Stimulated activated CD4-positive, alpha-beta T cell treated with anti-CD3 and anti-CD28 coated beads, Interleukin-15, amount 100 ng/mL, for 24 hours (primary cell): ENCODE data around the gene GJB3.
"Not testable (repeated sequence)": the region's sequence is repeated elsewhere in the genome, so short reads cannot be mapped to it uniquely, and the experiment has no call there.

ENCODE experiments used
- DNase-seq: peaks from one replicate; pipeline ENCODE4 v3.0.0-alpha.2; 2020

Gene GJB3

DNA sequence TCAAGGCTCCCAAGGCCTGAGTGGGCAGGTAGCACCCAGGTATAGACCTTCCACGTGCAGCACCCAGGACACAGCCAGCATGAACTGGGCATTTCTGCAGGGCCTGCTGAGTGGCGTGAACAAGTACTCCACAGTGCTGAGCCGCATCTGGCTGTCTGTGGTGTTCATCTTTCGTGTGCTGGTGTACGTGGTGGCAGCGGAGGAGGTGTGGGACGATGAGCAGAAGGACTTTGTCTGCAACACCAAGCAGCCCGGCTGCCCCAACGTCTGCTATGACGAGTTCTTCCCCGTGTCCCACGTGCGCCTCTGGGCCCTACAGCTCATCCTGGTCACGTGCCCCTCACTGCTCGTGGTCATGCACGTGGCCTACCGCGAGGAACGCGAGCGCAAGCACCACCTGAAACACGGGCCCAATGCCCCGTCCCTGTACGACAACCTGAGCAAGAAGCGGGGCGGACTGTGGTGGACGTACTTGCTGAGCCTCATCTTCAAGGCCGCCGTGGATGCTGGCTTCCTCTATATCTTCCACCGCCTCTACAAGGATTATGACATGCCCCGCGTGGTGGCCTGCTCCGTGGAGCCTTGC lies 19.7 kb upstream of the GJB3 start:
- no peak for DNase-seq

DNA sequence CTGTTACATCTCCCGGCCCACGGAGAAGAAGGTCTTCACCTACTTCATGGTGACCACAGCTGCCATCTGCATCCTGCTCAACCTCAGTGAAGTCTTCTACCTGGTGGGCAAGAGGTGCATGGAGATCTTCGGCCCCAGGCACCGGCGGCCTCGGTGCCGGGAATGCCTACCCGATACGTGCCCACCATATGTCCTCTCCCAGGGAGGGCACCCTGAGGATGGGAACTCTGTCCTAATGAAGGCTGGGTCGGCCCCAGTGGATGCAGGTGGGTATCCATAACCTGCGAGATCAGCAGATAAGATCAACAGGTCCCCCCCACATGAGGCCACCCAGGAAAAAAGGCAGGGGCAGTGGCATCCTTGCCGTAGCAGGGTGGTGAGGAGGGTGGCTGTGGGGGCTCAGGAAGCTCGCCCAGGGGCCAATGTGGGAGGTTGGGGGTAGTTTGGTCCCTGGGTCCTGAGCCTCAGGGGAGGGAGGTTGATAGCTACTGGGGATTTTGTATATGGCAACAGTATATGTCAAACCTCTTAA lies 19.2 kb upstream of the GJB3 start:
- DNase-seq, result no peak

DNA sequence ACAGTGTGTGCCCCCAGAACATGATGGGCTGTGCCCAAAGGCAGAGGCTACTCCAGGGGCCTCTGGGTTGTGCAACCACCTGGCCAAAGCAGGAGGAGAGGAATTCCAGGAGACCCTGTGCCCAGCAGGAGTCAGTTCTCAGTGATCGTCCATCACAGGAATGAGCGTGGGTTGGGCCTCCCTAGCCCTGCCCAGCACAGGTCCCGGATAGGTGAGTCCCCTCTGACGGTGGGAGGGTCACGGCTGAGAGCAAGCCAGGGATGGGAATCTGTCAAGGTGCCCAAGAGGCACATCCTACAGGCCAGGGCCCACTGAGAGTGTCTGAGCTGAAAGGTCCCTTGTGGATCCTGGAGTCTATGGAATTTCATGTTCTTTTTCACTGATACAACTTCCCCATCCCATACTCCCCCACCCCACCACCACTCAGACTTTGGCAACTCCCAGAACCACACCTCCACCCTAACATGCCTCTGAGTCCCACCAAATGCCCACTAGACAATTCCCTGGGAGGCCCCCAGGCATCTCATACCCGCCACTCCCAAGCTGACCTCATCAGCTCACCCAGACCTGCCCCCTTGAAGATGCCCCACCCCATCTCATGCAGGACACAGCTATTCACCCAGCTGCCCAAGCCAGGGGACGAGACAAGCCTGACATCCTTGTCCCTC lies 18.4 kb upstream of the GJB3 start:
- no peak for DNase-seq

DNA sequence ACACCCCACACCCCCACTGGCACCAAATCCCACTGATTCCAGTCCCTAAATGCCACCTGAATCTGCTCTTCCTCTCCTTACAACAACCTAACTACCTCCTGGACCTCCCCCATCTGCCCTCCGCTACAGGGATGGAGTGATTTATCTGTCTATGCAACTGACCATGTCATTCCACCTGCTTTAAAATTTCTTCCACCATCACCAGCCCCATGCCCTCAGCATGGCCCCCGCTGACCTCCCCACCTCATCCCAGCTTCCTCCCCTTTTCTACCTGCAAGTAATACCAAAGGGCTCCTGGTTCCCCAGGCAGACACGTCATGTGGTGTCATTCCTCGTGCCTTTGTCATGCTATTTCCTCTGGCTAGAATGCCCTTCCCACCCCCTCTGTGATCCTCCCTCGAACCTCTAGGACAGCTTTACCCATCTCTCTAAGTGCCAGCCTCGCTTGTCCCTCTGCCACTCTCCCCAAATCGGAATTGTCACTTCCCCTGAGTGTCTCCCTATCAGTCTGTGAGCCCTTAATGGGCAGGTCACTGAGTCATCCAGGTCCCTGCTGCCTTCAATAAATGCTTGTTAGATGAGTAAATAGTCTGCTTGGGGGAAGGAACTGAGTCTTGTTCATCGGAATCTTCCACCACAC lies 17.8 kb upstream of the GJB3 start:
- DNase-seq, result no peak

DNA sequence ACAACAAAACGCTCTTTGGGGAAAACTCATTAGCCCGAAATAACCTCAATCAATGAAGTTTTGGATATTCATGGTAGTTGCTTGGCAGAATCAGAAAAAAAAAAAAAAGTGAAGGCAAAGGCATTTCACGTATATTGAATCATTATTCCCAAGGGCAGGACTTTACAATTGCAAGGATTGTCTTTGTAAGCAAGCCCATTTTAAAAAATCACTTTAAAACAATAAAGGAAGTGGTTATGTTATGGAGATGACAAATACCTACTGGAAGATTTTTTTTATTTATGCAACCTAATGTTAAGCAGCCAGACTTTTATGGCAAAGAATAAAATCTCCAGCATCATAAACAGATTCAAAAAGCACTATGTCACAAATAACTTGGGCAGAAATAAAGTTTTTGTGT lies 12.2 kb upstream of the GJB3 start:
- DNase-seq, result no peak

DNA sequence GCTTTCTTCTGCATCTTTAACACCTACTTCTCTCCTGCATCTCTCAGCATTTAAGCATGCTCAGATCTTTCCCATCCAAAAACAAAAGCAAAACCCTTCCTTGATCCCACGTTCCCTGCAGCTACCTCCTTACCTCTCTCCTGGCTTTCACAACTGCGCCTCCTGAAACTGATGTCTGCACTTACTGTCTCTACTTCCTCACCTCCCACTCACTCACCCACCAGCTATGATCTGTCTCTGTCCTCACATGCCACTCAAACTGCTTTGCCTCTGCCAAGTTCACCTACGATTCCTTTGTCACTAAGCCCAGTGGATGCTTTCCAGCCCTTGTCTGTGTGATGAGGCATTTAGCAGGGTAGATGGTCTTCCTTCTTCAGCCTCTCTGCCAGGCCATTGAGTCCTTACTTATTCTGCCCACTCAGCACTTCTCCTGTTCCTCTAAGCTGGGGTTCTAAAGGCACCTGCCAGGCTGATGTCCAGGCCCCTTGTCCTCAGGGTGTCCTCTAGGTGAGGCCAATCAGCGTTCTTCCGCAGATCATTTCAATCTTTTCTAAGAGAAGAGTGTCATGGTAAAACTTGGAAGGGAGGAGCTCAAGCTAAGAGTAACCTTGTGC lies 10.0 kb upstream of the GJB3 start:
- DNase-seq, result no peak

DNA sequence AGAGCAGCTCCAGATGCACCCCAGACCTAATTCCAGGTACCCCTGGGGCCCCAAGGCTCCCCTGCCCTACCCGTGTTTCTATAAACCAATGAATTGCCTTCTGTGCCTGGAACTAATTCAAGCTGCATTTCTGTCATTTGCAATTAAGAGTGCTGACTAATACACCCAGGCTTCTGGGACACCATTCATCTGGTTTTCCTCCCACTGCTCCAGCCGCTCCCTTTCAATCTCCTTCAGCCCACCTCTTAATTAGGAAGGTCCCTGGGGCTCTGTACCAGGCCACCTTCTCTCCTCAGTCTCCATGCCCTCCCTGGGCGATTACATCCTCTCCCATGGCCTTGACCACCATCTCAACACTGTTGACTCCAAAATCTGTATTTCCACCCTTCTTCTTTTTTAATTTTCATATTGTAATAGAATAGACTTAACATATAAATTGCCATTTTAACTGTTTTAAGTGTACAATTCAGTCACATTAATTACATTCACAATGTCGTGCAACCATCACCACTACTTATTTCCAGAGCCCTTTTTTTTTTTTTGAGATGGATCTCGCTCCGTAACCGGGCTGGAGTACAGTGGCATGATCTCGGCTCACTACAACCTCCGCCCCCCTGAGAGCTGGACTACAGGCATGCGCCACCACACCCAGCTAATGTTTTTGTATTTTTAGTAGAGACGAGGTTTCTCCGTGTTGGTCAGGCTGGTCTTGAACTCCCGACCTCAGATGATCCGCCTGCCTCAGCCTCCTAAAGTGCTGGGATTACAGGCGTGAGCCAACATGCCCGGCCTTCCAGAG lies 9.2 kb upstream of the GJB3 start:
- no peak for DNase-seq

DNA sequence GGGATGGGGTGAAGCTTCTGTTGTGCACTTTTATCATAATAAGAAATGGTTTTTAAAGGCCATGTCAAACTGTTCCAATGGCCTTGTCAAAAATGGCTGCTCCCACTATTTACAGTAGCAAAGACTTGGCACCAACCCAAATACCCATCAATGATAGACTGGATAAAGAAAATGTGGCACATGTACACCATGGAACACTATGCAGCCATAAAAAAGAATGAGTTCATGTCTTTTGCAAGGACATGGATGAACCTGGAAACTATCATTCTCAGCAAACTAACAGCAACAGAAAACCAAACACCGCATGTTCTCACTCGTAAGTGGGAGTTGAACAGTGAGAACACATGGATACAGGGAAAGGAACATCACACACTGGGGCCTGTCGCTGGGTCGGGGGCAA lies 7.9 kb upstream of the GJB3 start:
- DNase-seq, result not testable (repeated sequence)

DNA sequence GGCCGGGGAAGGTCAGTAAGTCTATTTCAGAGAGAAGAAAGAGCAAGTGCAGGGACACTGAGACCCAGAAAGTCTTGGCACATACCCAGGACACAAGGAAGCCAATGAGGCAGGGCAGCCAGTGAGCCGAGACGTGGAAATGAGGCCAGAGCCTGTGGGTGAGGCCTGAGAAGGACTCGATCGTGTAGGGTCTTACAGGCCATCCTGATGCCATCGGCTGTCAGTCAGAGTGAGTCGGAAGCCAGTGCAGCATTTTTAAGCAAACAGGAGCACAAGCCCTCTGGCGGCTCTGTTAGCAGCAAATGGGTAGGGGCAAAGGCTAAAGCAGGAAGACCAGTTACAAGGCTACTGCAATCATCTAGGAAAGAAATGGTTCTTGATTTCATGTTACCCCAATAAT lies 6.1 kb upstream of the GJB3 start:
- no peak for DNase-seq

DNA sequence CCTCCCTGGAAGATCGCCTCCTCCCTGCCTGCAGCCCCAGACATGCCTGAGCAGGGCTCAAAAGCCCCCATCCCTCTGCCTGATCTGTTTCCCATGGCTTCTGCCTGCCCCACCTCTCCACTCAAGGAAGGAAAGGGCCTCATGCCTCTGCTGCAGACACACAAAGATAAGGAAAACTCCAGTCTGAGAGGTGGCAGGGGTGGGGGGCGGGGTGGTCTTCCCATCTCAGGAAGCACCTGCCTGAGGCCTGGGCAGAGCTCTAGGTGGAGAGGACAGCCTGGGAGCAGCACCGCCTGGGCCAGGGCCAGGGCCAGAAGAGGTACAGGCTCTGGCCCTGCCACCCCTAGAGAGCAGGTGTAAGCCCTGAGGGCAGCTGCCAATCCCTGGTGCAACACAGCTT lies 4.1 kb upstream of the GJB3 start:
- no peak for DNase-seq

DNA sequence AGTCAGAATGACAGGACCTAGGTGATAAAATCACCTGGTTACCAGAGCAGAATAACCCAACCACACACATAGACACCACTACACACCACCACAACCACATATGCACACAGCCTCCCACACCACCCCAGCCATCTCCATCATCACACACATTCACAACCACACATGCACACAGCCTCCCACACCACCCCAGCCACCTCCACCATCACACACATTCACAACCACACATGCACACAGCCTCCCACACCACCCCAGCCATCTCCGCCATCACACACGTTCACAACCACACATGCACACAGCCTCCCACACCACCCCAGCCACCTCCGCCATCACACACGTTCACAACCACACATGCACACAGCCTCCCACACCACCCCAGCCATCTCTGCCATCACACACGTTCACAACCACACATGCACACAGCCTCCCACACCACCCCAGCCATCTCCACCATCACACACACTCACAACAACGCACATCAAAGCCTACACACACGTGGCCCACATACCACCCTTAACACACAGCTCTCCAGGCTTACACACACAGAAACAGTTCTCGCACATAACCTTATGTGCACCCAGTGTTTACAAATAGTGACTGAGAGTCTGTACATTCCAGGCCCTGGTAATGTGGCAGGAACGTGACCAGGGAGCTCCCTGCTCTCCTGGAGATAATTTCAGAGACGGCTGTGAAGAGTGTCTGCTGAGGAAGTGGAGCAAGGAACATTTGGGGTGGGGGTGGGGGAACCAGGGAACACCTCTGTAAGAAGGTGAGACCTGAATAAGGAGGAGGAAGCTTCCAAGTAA lies 3.3 kb upstream of the GJB3 start:
- no peak for DNase-seq

DNA sequence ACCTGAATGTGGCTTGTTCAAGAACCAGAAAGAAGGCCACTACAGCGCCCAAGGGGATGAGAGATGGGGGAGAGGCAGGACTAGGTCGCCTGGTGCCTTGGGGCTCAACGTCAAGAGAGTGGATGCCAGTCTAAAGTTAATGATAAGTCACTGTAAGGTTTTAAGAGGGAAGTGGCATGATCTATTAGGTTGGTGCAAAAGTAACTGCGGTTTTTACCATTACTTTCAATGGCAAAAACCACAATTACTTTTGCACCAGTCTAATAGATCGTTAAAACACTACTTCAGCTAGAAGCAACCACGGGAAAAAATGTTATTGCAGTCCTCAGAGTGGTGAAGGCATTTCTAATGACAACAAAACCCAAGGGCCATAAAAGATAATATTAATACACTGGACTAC lies 2.6 kb upstream of the GJB3 start:
- DNase-seq, result no peak

DNA sequence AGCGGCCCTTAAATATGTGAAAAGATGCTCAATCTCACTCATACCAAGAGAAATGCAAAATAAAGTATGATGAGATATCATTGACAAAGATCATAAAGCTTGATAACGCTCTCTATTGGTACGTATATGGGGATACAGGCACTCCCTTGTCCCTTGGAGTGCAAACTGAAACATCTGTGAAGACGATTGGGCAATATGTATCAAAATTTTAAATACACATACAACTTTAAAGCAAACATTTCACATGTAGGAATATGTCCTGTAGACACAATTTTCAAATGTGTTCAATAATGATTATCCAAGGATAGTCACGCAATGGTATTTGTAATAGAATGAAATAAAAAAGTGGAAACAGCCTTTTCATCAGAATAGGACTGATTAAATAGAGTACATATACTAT lies 2.0 kb upstream of the GJB3 start:
- no peak for DNase-seq

DNA sequence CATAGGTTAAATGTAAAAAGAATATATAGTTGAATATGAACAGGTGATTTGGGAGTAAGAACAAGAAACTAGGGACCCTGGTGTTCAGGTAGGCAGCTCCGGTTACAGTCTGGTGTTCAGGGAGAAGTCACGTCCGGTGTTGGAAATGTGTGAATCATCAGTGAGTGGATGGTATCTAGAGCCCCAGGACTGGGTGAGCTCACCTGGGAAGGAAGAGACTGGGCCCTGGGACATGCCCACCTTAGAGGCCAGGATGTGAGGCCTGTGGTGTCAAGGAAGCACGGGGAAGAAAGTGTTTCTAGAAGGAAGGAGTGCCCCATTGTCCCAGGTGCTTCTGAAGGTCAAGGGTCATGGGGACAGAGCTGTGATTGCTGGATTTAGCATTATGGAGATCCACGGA lies 1.5 kb upstream of the GJB3 start:
- DNase-seq, result no peak

DNA sequence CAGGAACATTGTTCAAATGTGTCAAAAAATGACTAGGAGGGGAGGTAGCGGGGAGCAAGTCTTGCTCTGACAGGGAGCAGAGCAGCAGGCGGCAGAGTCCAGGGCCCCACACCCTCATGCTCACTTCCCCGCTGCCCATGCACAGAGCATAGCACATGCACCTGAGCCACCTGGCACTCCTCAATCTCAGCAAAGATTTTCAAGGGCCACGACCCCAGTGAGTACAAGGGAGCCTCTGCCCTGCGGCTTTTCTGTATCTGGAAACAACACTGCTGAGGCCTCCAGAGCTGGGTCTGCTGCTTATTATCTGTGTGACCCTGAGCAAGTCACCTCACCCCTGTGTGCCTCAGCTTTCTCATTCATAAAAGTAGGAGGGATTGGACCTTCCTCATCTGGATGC lies 1.1 kb upstream of the GJB3 start:
- no peak for DNase-seq

DNA sequence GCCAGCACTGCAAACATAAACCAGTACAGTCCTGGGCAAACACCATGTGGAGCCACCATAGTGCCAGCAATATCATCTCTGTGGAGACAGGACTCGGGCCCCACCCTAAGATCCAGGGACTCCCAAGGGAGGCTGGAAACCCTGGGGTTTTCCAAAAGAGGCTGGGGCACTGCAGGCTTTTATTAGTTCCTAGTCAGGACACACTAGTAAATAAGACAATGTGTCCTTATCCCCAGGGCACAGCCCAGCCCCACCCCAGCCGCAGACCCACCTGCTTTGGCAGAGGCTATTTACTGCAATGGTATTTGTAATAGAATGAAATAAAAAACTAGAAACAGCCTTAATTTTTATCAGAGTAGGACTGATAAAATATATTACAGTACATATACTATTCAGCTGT lies 486 bp upstream of the GJB3 start:
- DNase-seq, result no peak

DNA sequence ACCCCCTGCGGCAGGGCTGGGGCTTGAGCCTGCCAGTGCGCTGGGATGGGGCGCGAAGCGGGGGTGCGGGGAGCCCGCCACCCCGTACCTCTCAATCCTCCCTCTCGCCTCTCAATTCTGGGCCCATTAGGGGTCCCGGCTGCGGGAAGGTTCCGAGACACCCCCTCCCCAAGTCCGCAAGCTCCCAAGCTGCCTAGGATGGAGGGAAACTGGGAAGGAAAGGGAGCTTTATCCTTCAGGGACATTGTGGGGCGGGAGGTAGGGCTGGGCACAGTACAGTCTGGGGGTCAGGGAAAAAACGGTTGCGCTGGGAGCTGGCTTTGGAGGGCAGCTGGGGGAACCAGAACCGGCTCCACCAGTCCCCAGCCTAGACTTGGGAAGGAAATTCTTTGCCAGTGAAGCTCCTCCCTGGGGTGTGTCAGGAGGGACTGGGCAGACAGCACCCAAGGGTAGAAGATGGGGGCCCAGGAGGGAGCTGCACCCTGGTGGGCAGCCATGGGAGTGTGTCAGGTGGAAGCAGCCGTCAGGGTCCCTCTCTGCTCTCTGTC lies 904 bp downstream of the GJB3 start:
- DNase-seq, result no peak

DNA sequence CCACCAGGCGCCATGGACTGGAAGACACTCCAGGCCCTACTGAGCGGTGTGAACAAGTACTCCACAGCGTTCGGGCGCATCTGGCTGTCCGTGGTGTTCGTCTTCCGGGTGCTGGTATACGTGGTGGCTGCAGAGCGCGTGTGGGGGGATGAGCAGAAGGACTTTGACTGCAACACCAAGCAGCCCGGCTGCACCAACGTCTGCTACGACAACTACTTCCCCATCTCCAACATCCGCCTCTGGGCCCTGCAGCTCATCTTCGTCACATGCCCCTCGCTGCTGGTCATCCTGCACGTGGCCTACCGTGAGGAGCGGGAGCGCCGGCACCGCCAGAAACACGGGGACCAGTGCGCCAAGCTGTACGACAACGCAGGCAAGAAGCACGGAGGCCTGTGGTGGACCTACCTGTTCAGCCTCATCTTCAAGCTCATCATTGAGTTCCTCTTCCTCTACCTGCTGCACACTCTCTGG lies 3.8 kb downstream of the GJB3 start:
- no peak for DNase-seq

DNA sequence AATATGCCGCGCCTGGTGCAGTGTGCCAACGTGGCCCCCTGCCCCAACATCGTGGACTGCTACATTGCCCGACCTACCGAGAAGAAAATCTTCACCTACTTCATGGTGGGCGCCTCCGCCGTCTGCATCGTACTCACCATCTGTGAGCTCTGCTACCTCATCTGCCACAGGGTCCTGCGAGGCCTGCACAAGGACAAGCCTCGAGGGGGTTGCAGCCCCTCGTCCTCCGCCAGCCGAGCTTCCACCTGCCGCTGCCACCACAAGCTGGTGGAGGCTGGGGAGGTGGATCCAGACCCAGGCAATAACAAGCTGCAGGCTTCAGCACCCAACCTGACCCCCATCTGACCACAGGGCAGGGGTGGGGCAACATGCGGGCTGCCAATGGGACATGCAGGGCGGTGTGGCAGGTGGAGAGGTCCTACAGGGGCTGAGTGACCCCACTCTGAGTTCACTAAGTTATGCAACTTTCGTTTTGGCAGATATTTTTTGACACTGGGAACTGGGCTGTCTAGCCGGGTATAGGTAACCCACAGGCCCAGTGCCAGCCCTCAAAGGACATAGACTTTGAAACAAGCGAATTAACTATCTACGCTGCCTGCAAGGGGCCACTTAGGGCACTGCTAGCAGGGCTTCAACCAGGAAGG lies 4.3 kb downstream of the GJB3 start:
- DNase-seq, result no peak

DNA sequence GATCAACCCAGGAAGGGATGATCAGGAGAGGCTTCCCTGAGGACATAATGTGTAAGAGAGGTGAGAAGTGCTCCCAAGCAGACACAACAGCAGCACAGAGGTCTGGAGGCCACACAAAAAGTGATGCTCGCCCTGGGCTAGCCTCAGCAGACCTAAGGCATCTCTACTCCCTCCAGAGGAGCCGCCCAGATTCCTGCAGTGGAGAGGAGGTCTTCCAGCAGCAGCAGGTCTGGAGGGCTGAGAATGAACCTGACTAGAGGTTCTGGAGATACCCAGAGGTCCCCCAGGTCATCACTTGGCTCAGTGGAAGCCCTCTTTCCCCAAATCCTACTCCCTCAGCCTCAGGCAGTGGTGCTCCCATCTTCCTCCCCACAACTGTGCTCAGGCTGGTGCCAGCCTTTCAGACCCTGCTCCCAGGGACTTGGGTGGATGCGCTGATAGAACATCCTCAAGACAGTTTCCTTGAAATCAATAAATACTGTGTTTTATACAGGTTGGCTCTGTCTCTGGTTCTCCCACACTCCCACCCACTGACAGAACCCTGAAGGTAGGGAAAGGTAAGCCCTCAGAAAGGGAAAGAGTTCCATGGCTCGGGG lies 5.0 kb downstream of the GJB3 start:
- DNase-seq, result no peak
